ENCODE measurements around the gene PTGER3.

Gene PTGER3

GRCh38 chr1:71049951-71050598 lies 2.5 kb upstream of the PTGER3 start:
- DNase-seq, result no peak

- no peak for DNase-seq
These were observed 553 bp downstream of the PTGER3 start for GRCh38 chr1:71046891-71047634.

GRCh38 chr1:71045463-71046028 lies 2.1 kb downstream of the PTGER3 start:
- DNase-seq, result no peak

- no peak for DNase-seq
These were observed 2.8 kb downstream of the PTGER3 start for GRCh38 chr1:71044833-71045232.

DNA sequence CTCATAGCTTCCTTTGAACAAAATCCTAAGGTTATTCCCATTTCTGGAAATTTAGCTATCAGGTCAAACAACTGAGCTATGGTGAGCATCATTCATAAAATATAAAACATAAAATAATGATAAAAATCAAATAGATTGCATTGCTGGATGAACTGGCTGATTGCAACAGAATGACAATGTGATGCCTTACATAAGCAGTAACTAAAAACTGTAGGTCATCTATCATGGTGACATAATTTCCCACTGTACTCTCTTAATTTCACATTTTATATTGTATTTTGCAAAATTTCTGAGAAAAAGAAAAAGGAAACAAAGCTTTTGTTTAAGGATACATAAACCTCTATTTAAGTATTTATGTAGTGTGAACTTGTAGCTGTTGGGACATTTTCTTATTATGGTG lies 4.6 kb downstream of the PTGER3 start:
- DNase-seq, result no peak

DNA sequence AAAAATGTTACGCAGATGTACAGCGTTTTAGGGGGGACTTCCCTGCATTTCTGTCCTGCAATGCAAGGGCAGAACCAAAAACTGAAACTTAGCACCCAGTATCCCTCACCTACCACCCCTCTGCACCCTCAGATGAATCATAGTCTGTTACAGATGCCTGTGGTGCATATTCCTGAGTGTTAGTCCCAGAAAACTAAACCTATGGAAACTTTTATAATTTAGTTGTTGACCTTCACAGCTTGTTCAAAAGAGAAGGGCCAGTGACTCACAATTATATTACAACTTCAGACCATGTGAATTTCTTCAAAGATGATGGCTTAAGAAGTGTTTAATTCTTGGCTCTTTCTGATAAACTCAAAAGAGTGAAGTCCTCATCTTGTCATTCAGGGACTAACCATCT lies 5.8 kb downstream of the PTGER3 start:
- DNase-seq, result no peak

GRCh38 chr1:71039661-71040262 lies 7.9 kb downstream of the PTGER3 start:
- no peak for DNase-seq

DNA sequence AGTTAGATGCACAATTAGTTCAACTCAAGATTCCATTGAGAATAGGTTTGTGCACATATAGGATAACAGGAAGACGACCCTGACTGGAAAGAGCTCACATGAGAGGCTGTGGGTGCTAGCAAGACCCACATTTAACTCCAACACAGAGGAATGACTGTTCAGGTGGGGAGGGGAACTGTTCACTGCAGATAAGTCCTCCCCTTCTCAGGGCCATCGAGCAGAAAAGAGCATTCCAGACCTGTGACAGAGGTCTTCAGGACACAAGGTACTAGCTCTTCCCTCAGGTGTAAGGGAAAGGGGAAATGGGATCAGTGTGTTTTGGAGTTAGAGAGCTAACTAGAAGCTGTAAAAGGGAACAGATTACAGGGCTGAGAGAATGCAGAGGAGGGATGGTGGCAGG lies 8.7 kb downstream of the PTGER3 start:
- no peak for DNase-seq

DNA sequence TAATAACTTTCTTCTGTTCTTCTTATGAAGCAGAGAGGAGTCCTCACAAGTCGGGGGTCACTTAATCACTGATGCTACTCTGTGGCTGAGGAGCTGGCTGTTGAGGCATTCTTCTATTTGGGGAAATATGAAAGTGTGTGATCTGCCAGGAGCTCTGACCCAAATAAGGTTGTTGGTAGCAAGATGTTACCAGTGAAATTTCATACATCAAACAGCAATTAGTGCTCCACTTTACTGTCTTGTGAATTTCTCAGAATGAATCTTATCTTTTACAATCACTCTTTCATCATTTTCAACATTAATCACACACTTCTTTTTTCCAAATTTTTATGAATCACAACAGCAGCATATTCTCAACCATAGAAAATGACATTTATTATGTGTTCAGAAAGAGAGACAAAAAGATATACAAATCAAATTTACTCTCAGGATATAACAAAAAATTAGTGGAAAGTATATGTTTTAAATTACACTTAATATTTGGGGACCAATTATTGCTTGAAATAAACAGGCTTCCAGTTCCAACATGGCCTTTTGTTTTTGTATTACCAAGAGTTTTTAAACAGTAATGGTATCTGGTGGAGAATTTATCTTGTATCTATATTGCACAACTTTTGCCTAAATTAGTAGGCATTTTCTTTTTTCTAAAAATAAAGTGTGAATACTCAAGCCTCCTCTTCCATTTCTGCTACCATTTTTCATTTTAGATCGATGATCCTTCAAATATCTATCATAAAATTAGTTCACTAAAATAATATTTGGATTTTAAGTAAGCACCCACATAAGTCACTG lies 9.6 kb downstream of the PTGER3 start:
- no peak for DNase-seq

GRCh38 chr1:71037066-71037465 lies 10.6 kb downstream of the PTGER3 start:
- DNase-seq, result no peak

GRCh38 chr1:71033136-71033535 lies 14.5 kb downstream of the PTGER3 start:
- DNase-seq, result no peak

DNA sequence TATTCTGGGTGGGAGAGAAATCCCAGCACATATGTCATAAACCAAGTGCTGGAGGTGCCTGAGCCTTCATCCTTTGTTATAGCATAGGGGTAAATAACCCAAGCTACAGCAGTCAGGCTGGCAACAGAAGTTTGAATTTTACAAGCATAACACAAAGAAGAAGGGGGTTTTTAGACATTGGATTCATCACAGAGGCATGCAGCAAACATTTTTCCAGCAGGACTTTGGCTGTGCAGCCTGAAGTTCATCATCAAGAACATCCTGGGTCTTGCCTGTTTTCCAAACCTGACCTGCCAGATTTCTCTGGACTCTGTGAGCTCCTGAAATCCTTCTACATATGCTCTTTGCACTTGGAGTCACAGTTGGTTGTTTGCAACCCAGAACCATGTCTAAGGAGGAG lies 16.2 kb downstream of the PTGER3 start:
- DNase-seq, result no peak

DNA sequence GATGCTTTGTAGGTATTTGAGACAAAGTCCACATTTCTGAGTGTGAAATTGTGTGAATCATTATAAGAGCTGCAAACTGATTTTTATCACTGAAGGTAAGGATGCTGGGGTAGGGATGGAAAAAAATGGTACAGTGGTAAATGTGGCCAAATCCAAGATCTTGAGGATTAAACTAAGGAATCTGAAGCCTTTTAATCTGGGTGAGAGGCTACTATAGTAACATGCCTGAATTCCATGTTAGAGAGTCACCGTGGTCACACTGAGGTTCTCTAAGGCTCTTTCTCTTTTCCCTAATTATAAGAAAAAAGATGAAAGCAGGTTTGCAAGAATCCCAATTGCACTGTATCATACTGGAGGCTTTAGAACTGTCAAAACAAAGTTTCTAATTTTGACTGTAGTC lies 17.6 kb downstream of the PTGER3 start:
- DNase-seq, result no peak

GRCh38 chr1:71028981-71029380 lies 18.6 kb downstream of the PTGER3 start:
- no peak for DNase-seq

GRCh38 chr1:71027991-71028390 lies 19.6 kb downstream of the PTGER3 start:
- DNase-seq, result no peak

DNA sequence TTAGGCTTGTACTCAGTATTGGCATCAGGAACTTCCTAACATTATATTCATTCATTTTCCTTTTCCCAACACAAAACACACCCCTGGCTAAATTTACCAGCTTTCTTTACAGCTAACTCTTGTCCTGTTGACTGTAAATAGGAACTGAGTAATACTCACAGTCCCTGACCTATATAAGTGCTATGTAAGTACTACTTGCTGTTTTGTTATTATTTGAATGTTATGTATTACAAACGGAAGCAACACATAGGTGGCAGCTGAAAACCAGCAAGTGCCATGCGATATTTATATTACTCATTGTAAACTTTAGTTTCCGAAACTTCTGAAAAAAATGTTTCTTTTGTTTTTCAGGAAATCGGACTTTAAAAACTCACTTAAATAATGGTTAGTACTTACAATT lies 21.5 kb downstream of the PTGER3 start:
- DNase-seq, result no peak

- no peak for DNase-seq
These were observed 24.1 kb downstream of the PTGER3 start for GRCh38 chr1:71023515-71023914.

GRCh38 chr1:71019233-71019969 lies 28.2 kb downstream of the PTGER3 start:
- no peak for DNase-seq

- DNase-seq, result no peak
These were observed 28.8 kb downstream of the PTGER3 start for GRCh38 chr1:71018791-71019190.

- no peak for DNase-seq
These were observed 31.9 kb downstream of the PTGER3 start for GRCh38 chr1:71015745-71016144.

GRCh38 chr1:71014178-71014579 lies 33.4 kb downstream of the PTGER3 start:
- no peak for DNase-seq

- DNase-seq, result no peak
These were observed 44.7 kb downstream of the PTGER3 start for GRCh38 chr1:71002709-71003475.
